ENCODE results near the gene UBAP1. TPM values are rescaled to one million over a fixed set of nuclear protein-coding genes. Genes with fewer than 3 reads are reported as not detected.
"Not testable (repeated sequence)": the region's sequence is repeated elsewhere in the genome, so short reads cannot be mapped to it uniquely, and the experiment has no call there.

Gene UBAP1
- total and polyA plus RNA-seq, 5 donors from 2014 or later = 52.9 to 70.7 (median 56.6) TPM

GRCh38 chr9:34292552-34292951 lies 113.7 kb downstream of the UBAP1 start:
- H3K27ac Mint-ChIP-seq = no peak overlapping the region
- H3K27me3 Mint-ChIP-seq = no peaks in the 10 kb centered on the region
- Histone ChIP-seq H3K4me3 (ENCODE audit: low read depth, low read length) (no peak overlapping the region), H3K27me3 (ENCODE audit: control insufficient read depth, insufficient read depth, low read length) (no peaks in the 10 kb centered on the region), H3K27ac (ENCODE audit: insufficient read depth, low read length, poor library complexity, severe bottlenecking) (no peak overlapping the region), H3K4me1 (ENCODE audit: control insufficient read depth, insufficient read depth, low read length, poor library complexity, severe bottlenecking) (no peaks in the 10 kb centered on the region), H3K36me3 (ENCODE audit: control insufficient read depth, insufficient read depth, low read length) (no peaks in the 10 kb centered on the region), H3K9me3 (ENCODE audit: control insufficient read depth in 2 of 2, low read length in 2 of 2) (no peaks in the 10 kb centered on the region)
- ATAC-seq (ENCODE audit: low read depth in 2 of 2) (no peak), DNase-seq (no peak)
- peaks cover 0 to 4% (median 2%) of the 10 kb centered on the region in 4 donors for H3K4me1 Mint-ChIP-seq
- no peak overlapping the region for H3K4me3 Mint-ChIP-seq
- H3K36me3 Mint-ChIP-seq = no peaks in the 10 kb centered on the region
- H3K9me3 Mint-ChIP-seq = no peaks in the 10 kb centered on the region

DNA sequence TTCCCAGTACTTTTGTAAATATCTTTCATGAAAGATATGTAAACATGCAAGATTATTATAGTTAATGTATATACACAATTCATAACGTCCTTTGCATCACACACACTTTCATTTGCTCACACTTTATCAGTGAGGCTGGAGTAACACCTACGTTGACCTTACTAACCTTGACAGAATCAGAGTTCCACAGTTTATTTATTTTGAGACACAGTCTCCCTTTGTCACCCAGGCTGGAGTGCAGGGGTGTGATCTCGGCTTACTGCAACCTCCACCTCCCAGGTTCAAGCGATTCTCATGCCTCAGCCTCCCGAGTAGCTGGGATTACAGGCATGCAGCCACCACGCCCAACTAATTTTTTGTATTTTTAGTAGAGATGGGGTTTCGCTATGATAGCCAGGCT lies 122.2 kb downstream of the UBAP1 start:
- not testable (repeated sequence) for H3K9me3 Mint-ChIP-seq; H3K4me1 Mint-ChIP-seq; H3K36me3 ChIP-seq (ENCODE audit: control insufficient read depth, insufficient read depth, low read length); H3K36me3 Mint-ChIP-seq; H3K4me3 Mint-ChIP-seq; H3K27ac Mint-ChIP-seq; DNase-seq; ATAC-seq (ENCODE audit: low read depth in 2 of 2); H3K27ac ChIP-seq (ENCODE audit: insufficient read depth, low read length, poor library complexity, severe bottlenecking); H3K4me1 ChIP-seq (ENCODE audit: control insufficient read depth, insufficient read depth, low read length, poor library complexity, severe bottlenecking); H3K27me3 ChIP-seq (ENCODE audit: control insufficient read depth, insufficient read depth, low read length); H3K27me3 Mint-ChIP-seq; H3K4me3 ChIP-seq (ENCODE audit: low read depth, low read length); H3K9me3 ChIP-seq (ENCODE audit: control insufficient read depth in 2 of 2, low read length in 2 of 2)

Other genes with a start within 250 kb of the UBAP1 start
- gene UBAP2, start 130.2 kb upstream of the UBAP1 start, total RNA-seq = 38.9 TPM
- 10 to 100 TPM in 1 of 4 donors, 1 to 10 TPM in 3; 6.6 to 10.3 (median 8.7) TPM for gene UBAP2, start 130.2 kb upstream of the UBAP1 start, polyA plus RNA-seq
- gene DCAF12, start 52.3 kb upstream of the UBAP1 start, total RNA-seq = 21.5 TPM
- gene DCAF12, start 52.3 kb upstream of the UBAP1 start, polyA plus RNA-seq = 10 to 100 TPM; 21.0 to 28.2 (median 24.5) TPM
- 0.25 TPM for gene KIF24, start 150.2 kb downstream of the UBAP1 start, total RNA-seq
- gene KIF24, start 150.2 kb downstream of the UBAP1 start, polyA plus RNA-seq = under 1 TPM in 1 of 4 donors, not detected in 3; 0.21 TPM
- 7.1 TPM for gene NUDT2, start 150.5 kb downstream of the UBAP1 start, total RNA-seq
- gene NUDT2, start 150.5 kb downstream of the UBAP1 start, polyA plus RNA-seq = 10 to 100 TPM; 29.1 to 67.0 (median 50.5) TPM
- 0.64 TPM for gene MYORG, start 197.9 kb downstream of the UBAP1 start, total RNA-seq
- gene MYORG, start 197.9 kb downstream of the UBAP1 start, polyA plus RNA-seq = under 1 TPM; 0.05 to 0.35 (median 0.29) TPM